Thyroid gland (tissue), 4 donors: ENCODE measurements around the gene ATP4B.

ENCODE experiments used
- POLR2A ChIP-seq, 2 donors: fragments of 450-650 bp; IDR thresholded peaks; one replicate each; pipeline ENCODE4 v1.6.1; 2017; ENCODE audit warnings: antibody characterized with exemption in 2 of 2, mild to moderate bottlenecking in 2 of 2, moderate library complexity in 1 of 2
- TF ChIP-seq, protein P1 (sequence below), 6 experiments: fragments of 200-600 bp in 3 of 6; fragments of 450-650 bp in 3 of 6; sonication (generic) in 3 of 6; IDR thresholded peaks; one replicate each; pipeline ENCODE4 v1.5.1; 2016 to 2019; ENCODE audit warnings: antibody characterized with exemption in 6 of 6, mild to moderate bottlenecking in 2 of 6, inconsistent platforms in 1 of 6, moderate library complexity in 1 of 6

DNA sequence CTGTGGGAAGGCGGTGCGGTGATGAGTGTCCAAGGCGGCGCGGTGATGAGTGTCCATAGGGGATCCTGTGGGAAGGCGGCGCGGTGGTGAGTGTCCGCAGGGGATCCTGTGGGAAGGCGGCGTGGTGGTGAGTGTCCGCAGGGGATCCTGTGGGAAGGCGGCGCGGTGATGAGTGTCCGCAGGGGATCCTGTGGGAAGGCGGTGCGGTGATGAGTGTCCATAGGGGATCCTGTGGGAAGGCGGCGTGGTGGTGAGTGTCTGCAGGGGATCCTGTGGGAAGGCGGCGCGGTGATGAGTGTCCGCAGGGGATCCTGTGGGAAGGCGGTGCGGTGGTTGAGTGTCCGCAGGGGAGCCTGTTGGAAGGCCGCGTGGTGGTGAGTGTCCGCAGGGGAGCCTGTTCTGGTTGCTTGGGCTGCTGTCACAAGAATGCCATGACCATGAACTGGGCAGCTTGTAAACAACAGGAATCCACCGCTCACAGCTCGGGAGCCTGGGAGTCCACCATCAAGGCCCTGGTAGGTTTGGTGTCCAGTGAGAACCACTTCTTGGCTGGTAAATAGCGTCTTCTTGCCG is 52.0 kb downstream of the ATP4B start:
- TF ChIP-seq, protein P1, sequence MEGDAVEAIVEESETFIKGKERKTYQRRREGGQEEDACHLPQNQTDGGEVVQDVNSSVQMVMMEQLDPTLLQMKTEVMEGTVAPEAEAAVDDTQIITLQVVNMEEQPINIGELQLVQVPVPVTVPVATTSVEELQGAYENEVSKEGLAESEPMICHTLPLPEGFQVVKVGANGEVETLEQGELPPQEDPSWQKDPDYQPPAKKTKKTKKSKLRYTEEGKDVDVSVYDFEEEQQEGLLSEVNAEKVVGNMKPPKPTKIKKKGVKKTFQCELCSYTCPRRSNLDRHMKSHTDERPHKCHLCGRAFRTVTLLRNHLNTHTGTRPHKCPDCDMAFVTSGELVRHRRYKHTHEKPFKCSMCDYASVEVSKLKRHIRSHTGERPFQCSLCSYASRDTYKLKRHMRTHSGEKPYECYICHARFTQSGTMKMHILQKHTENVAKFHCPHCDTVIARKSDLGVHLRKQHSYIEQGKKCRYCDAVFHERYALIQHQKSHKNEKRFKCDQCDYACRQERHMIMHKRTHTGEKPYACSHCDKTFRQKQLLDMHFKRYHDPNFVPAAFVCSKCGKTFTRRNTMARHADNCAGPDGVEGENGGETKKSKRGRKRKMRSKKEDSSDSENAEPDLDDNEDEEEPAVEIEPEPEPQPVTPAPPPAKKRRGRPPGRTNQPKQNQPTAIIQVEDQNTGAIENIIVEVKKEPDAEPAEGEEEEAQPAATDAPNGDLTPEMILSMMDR (IDR thresholded peaks at IDR 0.05), result no peak
- TF ChIP-seq POLR2A (IDR thresholded peaks at IDR 0.05), result no peak
